ENCODE measurements around the gene LASP1NB.

The LASP1NB gene

GRCh38 chr17:38898291-38898679, 27.1 kb upstream of the LASP1NB start:
- CTCF ChIA-PET = interaction anchor here (1.0 to 4.1 kb wide), 10 partner anchors 11 to 87 kb away, joined by 3 to 26 read pairs (median 4); partner anchors contain the start of genes LASP1 and LASP1NB
- Mint-ChIP-seq H3K27me3 (ENCODE audit: low read depth) (no peaks in the 10 kb centered on the region), H3K9me3 (no peaks in the 10 kb centered on the region), H3K4me1 (ENCODE audit: low read depth) (peaks cover 57% of the 10 kb centered on the region), H3K27ac (peak overlapping the region; percentile 95), H3K36me3 (ENCODE audit: low read depth) (peaks cover 16% of the 10 kb centered on the region), H3K4me3 (peak overlapping the region; percentile 67)
- peak; percentile 60 for DNase-seq
- intact Hi-C loops (cut with micrococcal nuclease) = loop anchor here (1.0 to 5.0 kb wide), 5 partner anchors 14 to 159 kb away; no protein-coding TSS in a partner anchor

DNA sequence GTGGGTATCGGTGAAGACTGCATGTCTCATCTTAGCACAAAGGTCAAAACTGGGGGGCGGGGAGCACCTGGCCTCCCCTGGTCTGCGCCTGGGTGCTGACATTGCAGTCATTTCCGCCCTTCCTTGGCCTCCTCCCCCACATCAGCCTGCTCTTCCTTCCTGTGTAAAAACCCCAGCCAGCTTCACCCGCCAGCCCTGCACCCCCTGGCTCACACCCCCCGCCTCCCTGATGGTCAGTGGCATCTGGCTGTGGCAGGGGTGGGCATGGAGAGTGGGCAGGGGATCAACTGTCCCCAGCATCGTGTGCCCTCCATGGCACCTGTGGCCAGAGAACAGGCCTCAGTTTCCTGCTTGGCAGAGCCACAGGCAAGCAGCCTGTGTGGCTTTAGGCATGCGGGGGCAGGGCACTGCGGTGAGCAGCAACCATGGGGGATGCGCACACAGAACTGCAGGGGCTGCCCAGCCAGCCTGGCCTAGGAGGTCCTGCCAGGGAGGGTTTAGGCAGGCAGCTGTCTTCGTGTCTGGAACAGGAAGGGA, 26.5 kb upstream of the LASP1NB start:
- peaks cover 20% of the 10 kb centered on the region for H3K36me3 Mint-ChIP-seq (ENCODE audit: low read depth)
- no peaks in the 10 kb centered on the region for H3K27me3 Mint-ChIP-seq (ENCODE audit: low read depth)
- intact Hi-C loops (cut with micrococcal nuclease) = loop anchor here (1.0 to 5.0 kb wide), 5 partner anchors 15 to 158 kb away; no protein-coding TSS in a partner anchor
- H3K27ac Mint-ChIP-seq = peak overlapping the region; percentile 95
- CTCF ChIA-PET = interaction anchor here (0.6 to 4.1 kb wide), 9 partner anchors 16 to 650 kb away, joined by 3 to 26 read pairs (median 4); partner anchors contain the start of genes LASP1 and LASP1NB
- no peaks in the 10 kb centered on the region for H3K9me3 Mint-ChIP-seq
- DNase-seq = peak; percentile 96
- peaks cover 54% of the 10 kb centered on the region for H3K4me1 Mint-ChIP-seq (ENCODE audit: low read depth)
- peak overlapping the region; percentile 67 for H3K4me3 Mint-ChIP-seq

GRCh38 chr17:38899421-38899820, 26.0 kb upstream of the LASP1NB start:
- peak overlapping the region; percentile 95 for H3K27ac Mint-ChIP-seq
- H3K27me3 Mint-ChIP-seq (ENCODE audit: low read depth) = no peaks in the 10 kb centered on the region
- no peaks in the 10 kb centered on the region for H3K9me3 Mint-ChIP-seq
- intact Hi-C loops (cut with micrococcal nuclease) = loop anchor here (2.0 to 5.0 kb wide), 2 partner anchors 45 to 158 kb away; no protein-coding TSS in a partner anchor
- H3K4me1 Mint-ChIP-seq (ENCODE audit: low read depth) = peaks cover 48% of the 10 kb centered on the region
- H3K4me3 Mint-ChIP-seq = peak overlapping the region; percentile 67
- CTCF ChIA-PET = interaction anchor here (0.6 to 4.1 kb wide), 7 partner anchors 17 to 649 kb away, joined by 3 to 26 read pairs (median 5); partner anchors contain the start of gene LASP1NB
- H3K36me3 Mint-ChIP-seq (ENCODE audit: low read depth) = peaks cover 18% of the 10 kb centered on the region
- no peak for DNase-seq

- CTCF ChIA-PET = interaction anchor here (0.6 to 2.1 kb wide), 4 partner anchors 16 to 244 kb away, joined by 3 to 5 read pairs (median 3); no protein-coding TSS in a partner anchor
- intact Hi-C loops (cut with micrococcal nuclease) = no loop called here
- H3K27me3 Mint-ChIP-seq (ENCODE audit: low read depth) = no peaks in the 10 kb centered on the region
- H3K4me1 Mint-ChIP-seq (ENCODE audit: low read depth) = peaks cover 53% of the 10 kb centered on the region
- no peak overlapping the region for H3K4me3 Mint-ChIP-seq
- peaks cover 24% of the 10 kb centered on the region for H3K36me3 Mint-ChIP-seq (ENCODE audit: low read depth)
- no peak for DNase-seq
- H3K27ac Mint-ChIP-seq = peak overlapping the region; percentile 73
- no peaks in the 10 kb centered on the region for H3K9me3 Mint-ChIP-seq
These were observed 24.3 kb upstream of the LASP1NB start for GRCh38 chr17:38900978-38901656.

- Mint-ChIP-seq H3K4me3 (no peak overlapping the region), H3K27ac (no peak overlapping the region), H3K4me1 (ENCODE audit: low read depth) (peaks cover 47% of the 10 kb centered on the region), H3K27me3 (ENCODE audit: low read depth) (no peaks in the 10 kb centered on the region), H3K36me3 (ENCODE audit: low read depth) (peaks cover 14% of the 10 kb centered on the region), H3K9me3 (no peaks in the 10 kb centered on the region)
- intact Hi-C loops (cut with micrococcal nuclease) = no loop called here
- no peak for DNase-seq
- CTCF ChIA-PET = interaction anchor here (0.6 to 1.0 kb wide), 2 partner anchors 11 to 34 kb away, joined by 3 read pairs; no protein-coding TSS in a partner anchor
These were observed 22.0 kb upstream of the LASP1NB start for GRCh38 chr17:38903404-38903803.

DNA sequence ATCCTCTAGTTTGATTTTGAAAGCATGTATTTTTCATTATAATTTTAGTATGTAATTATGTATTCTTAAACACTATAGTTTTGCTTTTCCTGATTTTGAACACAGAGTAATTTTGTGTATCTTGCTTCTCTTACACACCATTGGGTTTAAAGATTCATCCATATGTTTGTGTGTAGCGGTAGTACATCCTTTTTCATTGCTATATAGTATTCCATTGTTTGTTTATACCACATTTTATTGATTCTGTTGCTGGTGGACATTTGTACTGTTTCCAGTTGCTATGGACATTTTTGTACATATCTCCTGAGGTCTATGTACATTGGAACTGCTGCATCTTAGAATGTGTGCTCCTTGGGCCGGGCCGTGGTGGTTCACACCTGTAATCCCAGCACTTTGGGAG, 20.5 kb upstream of the LASP1NB start:
- peaks cover 10% of the 10 kb centered on the region for H3K36me3 Mint-ChIP-seq (ENCODE audit: low read depth)
- no peak overlapping the region for H3K4me3 Mint-ChIP-seq
- CTCF ChIA-PET = no interaction called here
- peaks cover 37% of the 10 kb centered on the region for H3K4me1 Mint-ChIP-seq (ENCODE audit: low read depth)
- DNase-seq = no peak
- no peaks in the 10 kb centered on the region for H3K27me3 Mint-ChIP-seq (ENCODE audit: low read depth)
- H3K27ac Mint-ChIP-seq = no peak overlapping the region
- H3K9me3 Mint-ChIP-seq = no peaks in the 10 kb centered on the region
- intact Hi-C loops (cut with micrococcal nuclease) = no loop called here

- Mint-ChIP-seq H3K36me3 (ENCODE audit: low read depth) (peaks cover 10% of the 10 kb centered on the region), H3K27ac (no peak overlapping the region), H3K27me3 (ENCODE audit: low read depth) (no peaks in the 10 kb centered on the region), H3K4me1 (ENCODE audit: low read depth) (peaks cover 37% of the 10 kb centered on the region), H3K4me3 (no peak overlapping the region), H3K9me3 (no peaks in the 10 kb centered on the region)
- DNase-seq = no peak
- intact Hi-C loops (cut with micrococcal nuclease) = no loop called here
- CTCF ChIA-PET = no interaction called here
These were observed 20.0 kb upstream of the LASP1NB start for GRCh38 chr17:38905375-38905774.

DNA sequence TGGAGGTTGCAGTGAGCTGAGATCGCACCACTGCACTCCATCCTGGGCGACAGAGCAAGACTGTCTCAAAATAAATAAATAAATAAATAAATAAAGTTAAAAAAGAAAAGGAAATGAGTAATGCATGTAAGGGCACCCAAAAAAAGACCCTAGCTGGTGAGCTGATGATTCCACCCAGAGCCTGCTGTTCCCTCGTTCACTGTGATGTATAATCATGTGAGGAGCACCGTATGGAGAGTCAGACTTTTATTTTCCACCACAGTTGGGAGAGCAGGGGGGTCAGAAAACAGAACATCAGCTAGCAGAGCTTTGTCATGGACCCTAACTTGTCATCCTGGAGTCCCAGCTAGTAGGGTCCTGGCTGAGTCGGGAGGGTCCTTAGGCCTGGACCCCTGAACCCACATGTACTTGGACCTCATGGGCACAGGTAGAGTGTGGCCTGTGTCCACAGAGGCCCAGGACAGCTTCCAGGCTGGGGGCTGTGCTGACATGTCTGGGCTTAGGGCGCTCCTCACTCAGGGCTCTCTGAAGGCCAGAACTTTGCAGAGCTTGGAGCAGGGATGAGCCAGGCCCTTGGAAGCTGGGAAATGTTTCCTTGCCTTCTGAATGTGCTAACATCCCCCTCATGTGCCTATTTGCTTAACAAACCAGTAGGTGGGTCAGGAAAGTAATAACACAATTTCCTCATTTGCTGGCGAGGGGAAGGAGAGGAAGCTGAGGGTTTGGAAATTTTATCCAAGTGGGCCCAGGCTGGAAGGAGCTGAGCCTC, 18.8 kb upstream of the LASP1NB start:
- Mint-ChIP-seq H3K36me3 (ENCODE audit: low read depth) (peaks cover 10% of the 10 kb centered on the region), H3K27ac (peak overlapping the region; percentile 48), H3K4me1 (ENCODE audit: low read depth) (peaks cover 28% of the 10 kb centered on the region), H3K9me3 (no peaks in the 10 kb centered on the region), H3K4me3 (no peak overlapping the region), H3K27me3 (ENCODE audit: low read depth) (no peaks in the 10 kb centered on the region)
- no peak for DNase-seq
- intact Hi-C loops (cut with micrococcal nuclease) = no loop called here
- CTCF ChIA-PET = interaction anchor here (1.2 to 2.7 kb wide), 4 partner anchors 10 to 258 kb away, joined by 3 to 8 read pairs (median 4); partner anchors contain the start of gene LASP1NB

GRCh38 chr17:38907930-38908675, 17.3 kb upstream of the LASP1NB start:
- H3K27ac Mint-ChIP-seq = peak overlapping the region; percentile 56
- no peak for DNase-seq
- no peaks in the 10 kb centered on the region for H3K27me3 Mint-ChIP-seq (ENCODE audit: low read depth)
- H3K9me3 Mint-ChIP-seq = no peaks in the 10 kb centered on the region
- CTCF ChIA-PET = interaction anchor here (0.8 to 2.7 kb wide), 4 partner anchors 11 to 75 kb away, joined by 3 to 8 read pairs (median 4); partner anchors contain the start of gene LASP1NB
- H3K4me3 Mint-ChIP-seq = no peak overlapping the region
- peaks cover 10% of the 10 kb centered on the region for H3K36me3 Mint-ChIP-seq (ENCODE audit: low read depth)
- peaks cover 25% of the 10 kb centered on the region for H3K4me1 Mint-ChIP-seq (ENCODE audit: low read depth)
- intact Hi-C loops (cut with micrococcal nuclease) = no loop called here

GRCh38 chr17:38908676-38909181, 16.7 kb upstream of the LASP1NB start:
- Mint-ChIP-seq H3K27me3 (ENCODE audit: low read depth) (no peaks in the 10 kb centered on the region), H3K4me3 (no peak overlapping the region), H3K36me3 (ENCODE audit: low read depth) (peaks cover 7% of the 10 kb centered on the region), H3K4me1 (ENCODE audit: low read depth) (peaks cover 23% of the 10 kb centered on the region), H3K9me3 (no peaks in the 10 kb centered on the region), H3K27ac (peak overlapping the region; percentile 56)
- intact Hi-C loops (cut with micrococcal nuclease) = no loop called here
- DNase-seq = peak; percentile 34
- CTCF ChIA-PET = no interaction called here

GRCh38 chr17:38910325-38910724, 15.1 kb upstream of the LASP1NB start:
- CTCF ChIA-PET = interaction anchor here (0.7 to 1.1 kb wide), 2 partner anchors 25 to 39 kb away, joined by 3 to 4 read pairs; no protein-coding TSS in a partner anchor
- peaks cover 9% of the 10 kb centered on the region for H3K36me3 Mint-ChIP-seq (ENCODE audit: low read depth)
- intact Hi-C loops (cut with micrococcal nuclease) = no loop called here
- no peak overlapping the region for H3K27ac Mint-ChIP-seq
- H3K4me3 Mint-ChIP-seq = no peak overlapping the region
- H3K9me3 Mint-ChIP-seq = no peaks in the 10 kb centered on the region
- no peak for DNase-seq
- H3K27me3 Mint-ChIP-seq (ENCODE audit: low read depth) = no peaks in the 10 kb centered on the region
- H3K4me1 Mint-ChIP-seq (ENCODE audit: low read depth) = peaks cover 22% of the 10 kb centered on the region
